T-cell (primary cell): ENCODE measurements around the gene PUDP. TPM values are rescaled to one million over a fixed set of nuclear protein-coding genes. Genes with fewer than 3 reads are reported as not detected.

Experiments used
- ATAC-seq, 4 experiments: fragments of 200-7000 bp in 3 of 4; fragments of 150-1000 bp in 1 of 4; cut with Tn5 transposase; replicated peaks in 1 of 4; 1 replicate in 3 of 4; 2 replicates in 1 of 4; pipeline ENCODE4 v1.10.0; 2021; ENCODE audit warnings: moderate library complexity in 3 of 4, mild to moderate bottlenecking in 2 of 4, moderate number of reproducible peaks in 1 of 4
- CTCF ChIA-PET, 2 donors: fragments of 300-600 bp; sonication (Branson Sonifier 250); formaldehyde crosslinking; loops; one replicate each; lab custom pipeline; 2022; ENCODE audit warnings: antibody characterized with exemption in 2 of 2; lab: Charles Lee
- POLR2A ChIA-PET, 2 donors: fragments of 300-600 bp; sonication (Branson Sonifier 250); formaldehyde crosslinking; loops; one replicate each; lab custom pipeline; 2022; ENCODE audit warnings: antibody characterized with exemption in 2 of 2; lab: Charles Lee
- DNase-seq, 35 experiments: peaks; one replicate each; pipeline versions ENCODE4 v3.0.0 to v3.0.0-alpha.2; 2013 to 2023
- H3K27ac ChIP-seq: one replicate; pipeline ENCODE4 v1.5.1; 2013; ENCODE audit warnings: low read length
- H3K27me3 ChIP-seq, 2 experiments: replicated peaks in 1 of 2; 1 replicate in 1 of 2; 2 replicates in 1 of 2; pipeline versions ENCODE4 v1.6.1 to v1.7.0; 2013; ENCODE audit warnings: low read length in 1 of 2, mixed read lengths in 1 of 2; ENCODE audit not compliant: control insufficient read depth in 2 of 2, insufficient read depth in 2 of 2; ENCODE audit errors: extremely low read depth in 1 of 2
- H3K36me3 ChIP-seq, 2 donors: 1 replicate in 1 of 2; 2 replicates in 1 of 2; pipeline versions ENCODE4 v1.6.1 to v1.7.0; 2013; ENCODE audit warnings: low read length in 1 of 2; ENCODE audit not compliant: control insufficient read depth in 2 of 2, insufficient read depth in 1 of 2; ENCODE audit errors: extremely low read depth in 1 of 2
- H3K4me1 ChIP-seq, 2 experiments: 1 replicate in 1 of 2; 2 replicates in 1 of 2; pipeline versions ENCODE4 v1.6.1 to v1.7.0; 2013; ENCODE audit warnings: low read length in 2 of 2, mixed read lengths in 1 of 2; ENCODE audit not compliant: insufficient read depth in 2 of 2, control insufficient read depth in 1 of 2; ENCODE audit errors: extremely low read depth in 1 of 2
- H3K4me3 ChIP-seq, 2 donors: 1 replicate in 1 of 2; 2 replicates in 1 of 2; pipeline versions ENCODE4 v1.5.1 to v1.7.0; 2013; ENCODE audit warnings: mild to moderate bottlenecking in 2 of 2, low read length in 1 of 2, moderate library complexity in 1 of 2; ENCODE audit not compliant: control insufficient read depth in 1 of 2; ENCODE audit errors: extremely low read depth in 1 of 2
- H3K9me3 ChIP-seq: 2 replicates; pipeline ENCODE4 v1.7.0; 2013
- H3K27ac Mint-ChIP-seq, 2 donors: one replicate each; pipeline ENCODE4 v1.8.0; 2020 to 2021; ENCODE audit warnings: mild to moderate bottlenecking in 2 of 2, mixed read lengths in 2 of 2
- H3K27me3 Mint-ChIP-seq, 2 donors: one replicate each; pipeline ENCODE4 v1.8.0; 2021 to 2022; ENCODE audit warnings: mixed read lengths in 2 of 2
- H3K36me3 Mint-ChIP-seq: one replicate; pipeline ENCODE4 v1.8.0; 2021; ENCODE audit warnings: mixed read lengths
- H3K4me1 Mint-ChIP-seq, 3 donors: one replicate each; pipeline ENCODE4 v1.8.0; 2020 to 2022; ENCODE audit warnings: mixed read lengths in 3 of 3, mild to moderate bottlenecking in 1 of 3
- H3K4me3 Mint-ChIP-seq, 3 donors: one replicate each; pipeline ENCODE4 v1.8.0; 2020 to 2022; ENCODE audit warnings: mild to moderate bottlenecking in 3 of 3, mixed read lengths in 3 of 3, moderate library complexity in 3 of 3
- H3K9me3 Mint-ChIP-seq, 3 donors: one replicate each; pipeline ENCODE4 v1.8.0; 2020 to 2022; ENCODE audit warnings: mixed read lengths in 3 of 3
- WGBS: methylation state at CpG from one replicate; pipeline ENCODE4 v1.1.5; 2013; ENCODE audit warnings: missing lambda C conversion rate; ENCODE audit not compliant: insufficient coverage; 5-methylcytosine and 5-hydroxymethylcytosine counted together
- total RNA-seq, 35 experiments: library from RNA in 6 of 35; stranded (reverse) in 6 of 35; fragments of 120-200 nt in 1 of 35; gene quantifications; one replicate each; pipeline versions ENCODE4 v1.2.1 to v1.2.4 and lab custom pipeline; 2013 to 2026

The PUDP gene
- 10 to 100 TPM in 4 of 5 donors, 1 to 10 TPM in 1; 9.7 to 15.0 (median 10.1) TPM for total RNA-seq
- total RNA-seq (2013): 8.9 TPM
- total RNA-seq (lab: John Stamatoyannopoulos, UW): 3.1 to 28.4 (median 7.0) reads per million in 29 experiments

GRCh38 chrX:7147978-7148854 lies at the start of gene PUDP:
PUDP (minus strand) TSS chrX:7148153; CDS start chrX:7148113, 40 bp downstream.
- Histone ChIP-seq H3K27me3 (no peaks in the 10 kb centered on the region), H3K4me3 (peak within 1 kb of the TSS; percentile 87 to 100), H3K27ac (peak within 1 kb of the TSS; percentile 76), H3K4me1 (peaks cover 7 to 11% of the 10 kb centered on the region in 2 experiments), H3K9me3 (no peaks in the 10 kb centered on the region), H3K36me3 (no peaks in the 10 kb centered on the region)
- Mint-ChIP-seq H3K36me3 (no peaks in the 10 kb centered on the region), H3K27ac (peak within 1 kb of the TSS; percentile 82 to 93), H3K27me3 (no peaks in the 10 kb centered on the region), H3K4me3 (peak within 1 kb of the TSS; percentile 86 to 91 (median 86)), H3K4me1 (peaks cover 14 to 45% (median 31%) of the 10 kb centered on the region in 3 donors), H3K9me3 (no peaks in the 10 kb centered on the region)
- CTCF ChIA-PET: no interaction called here
- WGBS: under 1% methylated on average over 55 of the region's 76 CpGs
- DNase-seq (peak; percentile 72 to 93 (median 84)), ATAC-seq (peak; percentile 85 to 91 (median 86))
- POLR2A ChIA-PET: interaction anchor here (0.6 to 0.7 kb wide), 2 partner anchors 45 to 59 kb away, joined by 3 read pairs; no protein-coding TSS in a partner anchor

- H3K36me3 Mint-ChIP-seq: peaks cover 2% of the 10 kb centered on the region
- no peaks in the 10 kb centered on the region for H3K36me3 ChIP-seq
- no peak overlapping the region for H3K4me3 ChIP-seq
- no peak overlapping the region for H3K27ac ChIP-seq
- POLR2A ChIA-PET: no interaction called here
- no peaks in the 10 kb centered on the region for H3K9me3 Mint-ChIP-seq
- no peaks in the 10 kb centered on the region for H3K27me3 ChIP-seq
- WGBS: no CpG with 5 or more reads among the region's 11 CpGs
- no peaks in the 10 kb centered on the region for H3K27me3 Mint-ChIP-seq
- no peak overlapping the region for H3K27ac Mint-ChIP-seq
- no peaks in the 10 kb centered on the region for H3K4me1 ChIP-seq
- no peak overlapping the region for H3K4me3 Mint-ChIP-seq
- no peaks in the 10 kb centered on the region for H3K4me1 Mint-ChIP-seq
- CTCF ChIA-PET: no interaction called here
- DNase-seq (no peak), ATAC-seq (no peak)
- no peaks in the 10 kb centered on the region for H3K9me3 ChIP-seq
Observed at GRCh38 chrX:7194606-7195005, 46.7 kb upstream of the PUDP start.

- peaks cover 2% of the 10 kb centered on the region for H3K36me3 Mint-ChIP-seq
- Histone ChIP-seq H3K27ac (no peak overlapping the region), H3K9me3 (no peaks in the 10 kb centered on the region), H3K4me3 (no peak overlapping the region), H3K36me3 (no peaks in the 10 kb centered on the region), H3K4me1 (no peaks in the 10 kb centered on the region), H3K27me3 (no peaks in the 10 kb centered on the region)
- ATAC-seq (no peak), DNase-seq (no peak)
- H3K4me1 Mint-ChIP-seq: no peaks in the 10 kb centered on the region
- CTCF ChIA-PET: no interaction called here
- no peak overlapping the region for H3K4me3 Mint-ChIP-seq
- no peak overlapping the region for H3K27ac Mint-ChIP-seq
- POLR2A ChIA-PET: no interaction called here
- no peaks in the 10 kb centered on the region for H3K9me3 Mint-ChIP-seq
- no CpG with 5 or more reads among the region's 7 CpGs for WGBS
- no peaks in the 10 kb centered on the region for H3K27me3 Mint-ChIP-seq
Observed at GRCh38 chrX:7192871-7193270, 44.9 kb upstream of the PUDP start.

GRCh38 chrX:7191681-7192110 lies 43.7 kb upstream of the PUDP start:
- Mint-ChIP-seq H3K27me3 (no peaks in the 10 kb centered on the region), H3K4me1 (no peaks in the 10 kb centered on the region), H3K27ac (no peak overlapping the region), H3K4me3 (no peak overlapping the region), H3K36me3 (no peaks in the 10 kb centered on the region), H3K9me3 (no peaks in the 10 kb centered on the region)
- Histone ChIP-seq H3K27me3 (no peaks in the 10 kb centered on the region), H3K4me1 (no peaks in the 10 kb centered on the region), H3K27ac (no peak overlapping the region), H3K36me3 (no peaks in the 10 kb centered on the region), H3K4me3 (no peak overlapping the region), H3K9me3 (no peaks in the 10 kb centered on the region)
- CTCF ChIA-PET: no interaction called here
- ATAC-seq (no peak), DNase-seq (no peak)
- WGBS: no CpG with 5 or more reads among the region's 2 CpGs
- POLR2A ChIA-PET: no interaction called here

GRCh38 chrX:7190157-7190556 lies 42.2 kb upstream of the PUDP start:
- H3K27me3 ChIP-seq: no peaks in the 10 kb centered on the region
- H3K4me1 ChIP-seq: no peaks in the 10 kb centered on the region
- ChIA-PET CTCF (no interaction called here), POLR2A (no interaction called here)
- H3K36me3 Mint-ChIP-seq: no peaks in the 10 kb centered on the region
- H3K4me3 ChIP-seq: no peak overlapping the region
- no peaks in the 10 kb centered on the region for H3K9me3 ChIP-seq
- no peaks in the 10 kb centered on the region for H3K9me3 Mint-ChIP-seq
- H3K27me3 Mint-ChIP-seq: no peaks in the 10 kb centered on the region
- DNase-seq (no peak), ATAC-seq (no peak)
- no peaks in the 10 kb centered on the region for H3K36me3 ChIP-seq
- H3K4me1 Mint-ChIP-seq: no peaks in the 10 kb centered on the region
- no peak overlapping the region for H3K27ac ChIP-seq
- no peak overlapping the region for H3K27ac Mint-ChIP-seq
- no CpG with 5 or more reads among the region's 2 CpGs for WGBS
- no peak overlapping the region for H3K4me3 Mint-ChIP-seq

- H3K27ac Mint-ChIP-seq: no peak overlapping the region
- ChIA-PET CTCF (no interaction called here), POLR2A (no interaction called here)
- no peak overlapping the region for H3K4me3 Mint-ChIP-seq
- Histone ChIP-seq H3K4me1 (no peaks in the 10 kb centered on the region), H3K27me3 (no peaks in the 10 kb centered on the region), H3K9me3 (no peaks in the 10 kb centered on the region), H3K36me3 (no peaks in the 10 kb centered on the region), H3K4me3 (no peak overlapping the region), H3K27ac (no peak overlapping the region)
- no peaks in the 10 kb centered on the region for H3K36me3 Mint-ChIP-seq
- no peaks in the 10 kb centered on the region for H3K4me1 Mint-ChIP-seq
- ATAC-seq: no peak
- H3K9me3 Mint-ChIP-seq: no peaks in the 10 kb centered on the region
- no peaks in the 10 kb centered on the region for H3K27me3 Mint-ChIP-seq
- DNase-seq: no peak
- WGBS: no CpG with 5 or more reads among the region's 2 CpGs
Observed at GRCh38 chrX:7188672-7189071, 40.7 kb upstream of the PUDP start.
